Esophagus squamous epithelium (tissue), 5 donors: Measurements from ENCODE around the gene PERM1. TPM values are rescaled to one million over a fixed set of nuclear protein-coding genes. Genes with fewer than 3 reads are reported as not detected.
"Not testable (repeated sequence)": the region's sequence is repeated elsewhere in the genome, so short reads cannot be mapped to it uniquely, and the experiment has no call there.

Source experiments
- DNase-seq: peaks from one replicate; lab custom pipeline; 2025; lab: John Stamatoyannopoulos, UW
- H3K27ac ChIP-seq, 4 donors: fragments of 200-600 bp; sonication (generic); one replicate each; pipeline ENCODE4 v1.5.1; 2016 to 2019; ENCODE audit warnings: mild to moderate bottlenecking in 1 of 4
- H3K27me3 ChIP-seq, 4 donors: fragments of 200-600 bp; sonication (generic); 1 replicate in 3 of 4; 2 replicates in 1 of 4; pipeline versions ENCODE4 v1.5.1 to v1.6.0; 2017 to 2021; ENCODE audit warnings: antibody characterized with exemption in 1 of 4
- H3K36me3 ChIP-seq, 3 donors: fragments of 200-600 bp; sonication (generic); one replicate each; pipeline ENCODE4 v1.5.1; 2016 to 2019
- H3K4me1 ChIP-seq, 3 donors: fragments of 200-600 bp; sonication (generic); one replicate each; pipeline ENCODE4 v1.5.1; 2017 to 2019
- H3K4me3 ChIP-seq, 4 donors: fragments of 200-600 bp; sonication (generic); 1 replicate in 3 of 4; 2 replicates in 1 of 4; pipeline ENCODE4 v1.5.1; 2016 to 2019; ENCODE audit warnings: mild to moderate bottlenecking in 2 of 4, moderate library complexity in 1 of 4
- H3K9me3 ChIP-seq, 3 donors: fragments of 200-600 bp; sonication (generic); one replicate each; pipeline ENCODE4 v1.5.1; 2016 to 2019
- POLR2A ChIP-seq, 4 donors: fragments of 450-650 bp; IDR thresholded peaks; one replicate each; pipeline ENCODE4 v1.6.1; 2017; ENCODE audit warnings: antibody characterized with exemption in 4 of 4, mild to moderate bottlenecking in 4 of 4, moderate library complexity in 3 of 4
- WGBS, 2 donors: methylation state at CpG; one replicate each; pipeline ENCODE4 v1.1.5; 2018; 5-methylcytosine and 5-hydroxymethylcytosine counted together
- intact Hi-C: fragments of 100-400 bp; cut with DNase I; formaldehyde crosslinking; loops from one replicate; pipeline ENCODE4 v1.15.0; 2022
- total RNA-seq, 4 donors: library from RNA; depleted of rRNA; stranded (reverse); fragments of >200 nt; gene quantifications; one replicate each; pipeline ENCODE4 v1.1.0, GENCODE V29; 2016
- TF ChIP-seq, protein P1 (sequence below), 6 experiments: fragments of 450-650 bp in 4 of 6; fragments of 200-600 bp in 2 of 6; sonication (generic) in 2 of 6; IDR thresholded peaks; one replicate each; pipeline ENCODE4 v1.5.1; 2016 to 2019; ENCODE audit warnings: antibody characterized with exemption in 6 of 6, mild to moderate bottlenecking in 4 of 6, moderate library complexity in 4 of 6
- donor health status: DM: yes; HTN: yes; CAD: no.

The PERM1 gene
- total RNA-seq, 4 donors from 2014 or later, result not detected

DNA sequence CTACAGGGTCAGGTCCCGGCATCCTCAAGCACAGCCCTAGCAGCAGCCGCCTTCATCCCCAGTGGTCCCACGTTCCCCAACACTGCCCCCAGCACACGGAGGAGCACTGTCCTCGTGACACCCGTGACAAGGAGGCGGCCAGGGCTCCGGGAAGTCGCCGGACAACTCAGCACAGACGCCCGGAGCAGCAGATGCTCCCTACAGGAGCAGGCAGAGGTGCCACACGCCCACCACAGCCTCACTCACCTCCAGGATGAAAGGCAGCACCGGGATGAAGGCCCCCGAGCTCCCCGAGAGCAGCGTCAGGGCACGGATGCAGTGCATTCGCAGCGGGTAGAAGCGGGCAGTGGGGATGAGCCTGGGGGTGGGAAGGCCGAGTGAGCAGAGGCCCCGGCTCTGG lies 31.0 kb downstream of the PERM1 start:
- Histone ChIP-seq H3K4me1 (no peaks in the 10 kb centered on the region), H3K4me3 (no peak overlapping the region), H3K27ac (no peak overlapping the region), H3K27me3 (no peaks in the 10 kb centered on the region), H3K9me3 (no peaks in the 10 kb centered on the region), H3K36me3 (peaks cover 73 to 100% (median 74%) of the 10 kb centered on the region in 3 donors)
- DNase-seq, result no peak
- no peak for TF ChIP-seq POLR2A (IDR thresholded peaks at IDR 0.05)
- TF ChIP-seq, protein P1, sequence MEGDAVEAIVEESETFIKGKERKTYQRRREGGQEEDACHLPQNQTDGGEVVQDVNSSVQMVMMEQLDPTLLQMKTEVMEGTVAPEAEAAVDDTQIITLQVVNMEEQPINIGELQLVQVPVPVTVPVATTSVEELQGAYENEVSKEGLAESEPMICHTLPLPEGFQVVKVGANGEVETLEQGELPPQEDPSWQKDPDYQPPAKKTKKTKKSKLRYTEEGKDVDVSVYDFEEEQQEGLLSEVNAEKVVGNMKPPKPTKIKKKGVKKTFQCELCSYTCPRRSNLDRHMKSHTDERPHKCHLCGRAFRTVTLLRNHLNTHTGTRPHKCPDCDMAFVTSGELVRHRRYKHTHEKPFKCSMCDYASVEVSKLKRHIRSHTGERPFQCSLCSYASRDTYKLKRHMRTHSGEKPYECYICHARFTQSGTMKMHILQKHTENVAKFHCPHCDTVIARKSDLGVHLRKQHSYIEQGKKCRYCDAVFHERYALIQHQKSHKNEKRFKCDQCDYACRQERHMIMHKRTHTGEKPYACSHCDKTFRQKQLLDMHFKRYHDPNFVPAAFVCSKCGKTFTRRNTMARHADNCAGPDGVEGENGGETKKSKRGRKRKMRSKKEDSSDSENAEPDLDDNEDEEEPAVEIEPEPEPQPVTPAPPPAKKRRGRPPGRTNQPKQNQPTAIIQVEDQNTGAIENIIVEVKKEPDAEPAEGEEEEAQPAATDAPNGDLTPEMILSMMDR (IDR thresholded peaks at IDR 0.05), result no peak
- 87 to 94% methylated on average over 2 to 9 of the region's 23 CpGs for WGBS, 2 donors
- intact Hi-C loops, result no loop called here

DNA sequence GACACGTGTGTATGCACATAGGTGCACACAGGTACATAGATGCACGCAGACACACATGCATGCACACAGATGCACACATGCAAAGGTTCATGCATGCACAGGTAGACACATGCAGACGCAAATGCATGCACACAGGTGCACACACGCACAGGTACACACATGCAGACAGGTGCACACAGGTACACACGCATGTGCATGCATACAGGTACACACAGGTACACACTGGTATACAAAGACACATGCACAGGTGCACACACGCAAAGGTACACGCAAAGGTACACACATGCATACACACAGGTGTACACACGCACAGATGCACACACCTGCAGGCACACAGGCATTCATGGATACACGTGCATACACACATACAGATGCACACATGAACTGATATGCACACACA lies 31.6 kb downstream of the PERM1 start:
- Histone ChIP-seq H3K4me1 (no peaks in the 10 kb centered on the region), H3K27ac (no peak overlapping the region), H3K27me3 (no peaks in the 10 kb centered on the region), H3K4me3 (no peak overlapping the region), H3K36me3 (peaks cover 68 to 100% (median 70%) of the 10 kb centered on the region in 3 donors), H3K9me3 (no peaks in the 10 kb centered on the region)
- DNase-seq, result no peak
- WGBS, 2 donors, result 80 to 95% methylated on average over 5 to 8 of the region's 9 CpGs
- intact Hi-C loops, result no loop called here
- TF ChIP-seq POLR2A (IDR thresholded peaks at IDR 0.05), result no peak
- TF ChIP-seq, protein P1 (IDR thresholded peaks at IDR 0.05), result no peak

DNA sequence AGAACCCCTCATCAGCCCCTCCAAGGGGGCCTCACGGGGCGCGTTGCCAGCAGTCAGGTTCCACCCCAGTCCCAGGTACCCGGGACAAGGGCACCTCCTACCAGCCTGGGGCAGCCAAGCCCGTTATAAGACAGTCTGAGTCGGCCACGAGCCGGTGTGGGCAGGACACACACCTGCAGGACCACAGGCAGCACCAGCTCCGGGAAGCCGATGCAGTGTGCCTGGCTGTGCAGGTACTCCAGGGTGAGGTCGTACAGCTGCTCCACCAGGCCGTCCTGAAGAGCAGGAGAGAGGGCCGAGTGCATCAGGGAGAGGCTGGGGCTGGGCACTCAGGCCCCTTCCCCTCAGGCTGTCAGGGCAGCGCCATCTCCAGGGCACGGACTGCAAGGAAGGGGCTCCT lies 33.9 kb downstream of the PERM1 start:
- H3K36me3 ChIP-seq, result peaks cover 47 to 95% (median 49%) of the 10 kb centered on the region in 3 donors
- TF ChIP-seq POLR2A (IDR thresholded peaks at IDR 0.05), result no peak
- TF ChIP-seq, protein P1 (IDR thresholded peaks at IDR 0.05), result no peak
- no peak overlapping the region for H3K27ac ChIP-seq
- no peak overlapping the region for H3K4me3 ChIP-seq
- H3K27me3 ChIP-seq, result peaks cover 0 to 10% (median 2%) of the 10 kb centered on the region in 4 donors
- peaks cover 3 to 16% (median 3%) of the 10 kb centered on the region in 3 donors for H3K4me1 ChIP-seq
- H3K9me3 ChIP-seq, result no peaks in the 10 kb centered on the region
- WGBS, 2 donors, result no CpG with 5 or more reads among the region's 15 CpGs
- intact Hi-C loops, result no loop called here
- DNase-seq, result no peak

DNA sequence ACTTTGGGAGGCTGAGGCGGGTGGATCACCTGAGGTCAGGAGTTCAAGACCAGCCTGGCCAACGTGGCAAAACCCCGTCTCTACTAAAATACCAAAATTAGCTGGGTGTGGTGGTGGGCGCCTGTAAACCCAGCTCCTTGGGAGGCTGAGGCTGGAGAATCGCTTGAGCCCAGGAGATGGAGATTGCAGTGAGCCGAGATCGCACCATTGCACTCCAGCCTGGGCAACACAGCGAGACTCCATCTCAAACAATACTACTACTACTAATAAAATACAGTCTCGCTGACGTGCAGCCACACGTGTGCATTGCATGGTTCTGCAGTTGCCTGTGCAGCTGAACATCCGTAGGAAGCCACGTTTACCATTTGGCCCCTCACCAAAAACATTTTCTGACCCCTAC lies 35.1 kb downstream of the PERM1 start:
- H3K27ac ChIP-seq, H3K4me3 ChIP-seq, DNase-seq, intact Hi-C loops, H3K9me3 ChIP-seq: not testable (repeated sequence)
- Histone ChIP-seq H3K27me3 (peaks cover 3 to 21% (median 11%) of the 10 kb centered on the region in 4 donors), H3K36me3 (peaks cover 35 to 83% (median 38%) of the 10 kb centered on the region in 3 donors), H3K4me1 (peaks cover 11 to 27% (median 15%) of the 10 kb centered on the region in 3 donors)
- 95 to 97% methylated on average over 4 to 10 of the region's 13 CpGs for WGBS, 2 donors

DNA sequence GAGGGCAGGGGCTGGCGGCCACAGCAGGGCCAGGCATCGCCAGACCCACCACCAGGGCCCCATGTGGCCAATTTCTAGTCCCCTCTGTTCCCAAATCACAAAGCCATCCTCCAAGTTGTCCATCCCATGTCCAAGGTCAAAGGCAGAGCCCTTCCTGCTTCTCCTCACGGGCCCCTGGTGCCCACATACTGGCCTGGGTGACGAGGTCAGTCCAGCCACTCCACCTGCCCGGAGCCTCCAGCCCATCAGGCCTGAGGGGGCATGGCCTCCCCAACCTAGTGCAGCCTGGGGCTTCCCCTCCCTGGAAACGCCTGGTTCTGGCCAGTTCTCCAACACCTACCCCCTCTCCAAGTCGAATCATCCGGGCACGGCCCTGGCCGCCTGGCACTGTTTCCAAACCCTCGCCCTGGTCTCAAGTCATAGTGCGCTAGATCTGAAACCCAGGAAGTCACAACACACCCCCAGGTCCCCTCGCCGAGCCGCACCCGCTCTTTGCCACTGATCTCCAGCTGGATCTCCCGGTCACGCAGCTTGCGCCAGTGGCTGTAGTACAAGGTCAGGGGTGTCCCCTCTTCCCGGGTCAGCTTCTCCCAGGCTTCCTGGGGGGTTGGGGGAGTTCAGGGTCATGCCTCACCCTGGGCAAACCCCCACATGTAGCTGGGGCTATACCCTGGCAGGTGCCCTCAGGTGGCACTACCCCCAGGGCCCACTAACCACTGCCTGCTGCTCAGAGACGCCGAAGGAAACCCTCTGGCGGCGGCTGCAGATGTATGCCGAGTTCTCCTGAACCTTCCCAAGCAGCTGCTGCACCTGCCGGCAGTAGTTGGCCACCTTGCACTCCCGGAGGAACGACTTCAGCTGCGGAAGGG lies 36.0 kb downstream of the PERM1 start:
- Histone ChIP-seq H3K4me3 (no peak overlapping the region), H3K27me3 (peaks cover 8 to 30% (median 19%) of the 10 kb centered on the region in 4 donors), H3K4me1 (peaks cover 18 to 36% (median 24%) of the 10 kb centered on the region in 3 donors), H3K9me3 (no peaks in the 10 kb centered on the region), H3K27ac (peak overlapping the region in 1 of 4 donors; percentile 68), H3K36me3 (peaks cover 28 to 75% (median 29%) of the 10 kb centered on the region in 3 donors)
- no peak for TF ChIP-seq POLR2A (IDR thresholded peaks at IDR 0.05)
- TF ChIP-seq, protein P1 (IDR thresholded peaks at IDR 0.05), result no peak
- DNase-seq, result no peak
- 80 to 85% methylated on average over 4 to 17 of the region's 29 CpGs for WGBS, 2 donors
- intact Hi-C loops, result no loop called here
